Effector memory CD8-positive, alpha-beta T cell (primary cell): Measurements from ENCODE around the gene PSD4.

Experiments used
- ATAC-seq: fragments of 150-1000 bp; cut with Tn5 transposase; replicated peaks from 2 replicates; pipeline ENCODE4 v1.10.0; 2021; ENCODE audit warnings: mild to moderate bottlenecking, moderate library complexity
- DNase-seq, 3 experiments: peaks; one replicate each; pipeline ENCODE4 v3.0.0; 2021
- H3K27ac Mint-ChIP-seq, 2 donors: one replicate each; pipeline ENCODE4 v1.8.0; 2022; ENCODE audit warnings: mild to moderate bottlenecking in 2 of 2, mixed read lengths in 2 of 2, moderate library complexity in 2 of 2
- H3K27me3 Mint-ChIP-seq, 2 donors: one replicate each; pipeline ENCODE4 v1.8.0; 2022; ENCODE audit warnings: mixed read lengths in 2 of 2
- H3K36me3 Mint-ChIP-seq: one replicate; pipeline ENCODE4 v1.8.0; 2022; ENCODE audit warnings: mild to moderate bottlenecking, moderate library complexity, mixed read lengths; ENCODE audit not compliant: insufficient read depth
- H3K4me1 Mint-ChIP-seq, 2 donors: one replicate each; pipeline ENCODE4 v1.8.0; 2022; ENCODE audit warnings: low read depth in 2 of 2, mixed read lengths in 2 of 2
- H3K4me3 Mint-ChIP-seq, 2 donors: one replicate each; pipeline ENCODE4 v1.8.0; 2022; ENCODE audit warnings: mild to moderate bottlenecking in 2 of 2, mixed read lengths in 2 of 2, moderate library complexity in 2 of 2
- H3K9me3 Mint-ChIP-seq, 2 donors: one replicate each; pipeline ENCODE4 v1.8.0; 2022; ENCODE audit warnings: mixed read lengths in 2 of 2

Gene PSD4

GRCh38 chr2:113156278-113157117 is 17.3 kb upstream of the PSD4 start:
- H3K4me3 Mint-ChIP-seq = peak overlapping the region; percentile 54 to 63
- H3K9me3 Mint-ChIP-seq = no peaks in the 10 kb centered on the region
- no peak for ATAC-seq
- no peak for DNase-seq
- H3K27me3 Mint-ChIP-seq = no peaks in the 10 kb centered on the region
- no peaks in the 10 kb centered on the region for H3K36me3 Mint-ChIP-seq
- peak overlapping the region in 1 of 2 donors; percentile 22 for H3K27ac Mint-ChIP-seq
- H3K4me1 Mint-ChIP-seq = peaks cover 12 to 16% of the 10 kb centered on the region in 2 donors

GRCh38 chr2:113157118-113157896 is 16.5 kb upstream of the PSD4 start:
- ATAC-seq (peak; percentile 90), DNase-seq (no peak)
- no peaks in the 10 kb centered on the region for H3K9me3 Mint-ChIP-seq
- no peaks in the 10 kb centered on the region for H3K36me3 Mint-ChIP-seq
- peak overlapping the region; percentile 84 for H3K4me3 Mint-ChIP-seq
- peak overlapping the region; percentile 69 to 87 for H3K27ac Mint-ChIP-seq
- peaks cover 12 to 16% of the 10 kb centered on the region in 2 donors for H3K4me1 Mint-ChIP-seq
- no peaks in the 10 kb centered on the region for H3K27me3 Mint-ChIP-seq

GRCh38 chr2:113157897-113158753 is 15.6 kb upstream of the PSD4 start:
- Mint-ChIP-seq H3K36me3 (no peaks in the 10 kb centered on the region), H3K4me1 (peaks cover 12 to 22% of the 10 kb centered on the region in 2 donors), H3K4me3 (peak overlapping the region; percentile 84), H3K27me3 (no peaks in the 10 kb centered on the region), H3K27ac (peak overlapping the region; percentile 69 to 87), H3K9me3 (no peaks in the 10 kb centered on the region)
- no peak for DNase-seq
- no peak for ATAC-seq

- H3K27ac Mint-ChIP-seq = peak overlapping the region in 1 of 2 donors; percentile 87
- no peak overlapping the region for H3K4me3 Mint-ChIP-seq
- no peaks in the 10 kb centered on the region for H3K9me3 Mint-ChIP-seq
- no peak for DNase-seq
- no peaks in the 10 kb centered on the region for H3K36me3 Mint-ChIP-seq
- no peak for ATAC-seq
- peaks cover 12 to 24% of the 10 kb centered on the region in 2 donors for H3K4me1 Mint-ChIP-seq
- no peaks in the 10 kb centered on the region for H3K27me3 Mint-ChIP-seq
These were observed 14.8 kb upstream of the PSD4 start for GRCh38 chr2:113158884-113159553.

GRCh38 chr2:113160248-113160647 is 13.5 kb upstream of the PSD4 start:
- no peak overlapping the region for H3K4me3 Mint-ChIP-seq

GRCh38 chr2:113160962-113161361 is 12.8 kb upstream of the PSD4 start:
- DNase-seq (no peak), ATAC-seq (no peak)
- Mint-ChIP-seq H3K4me3 (no peak overlapping the region), H3K27me3 (no peaks in the 10 kb centered on the region), H3K36me3 (no peaks in the 10 kb centered on the region), H3K9me3 (no peaks in the 10 kb centered on the region), H3K27ac (no peak overlapping the region), H3K4me1 (peaks cover 17 to 33% of the 10 kb centered on the region in 2 donors)

More at GRCh38 chr2:113160248-113160647, 13.5 kb upstream of the PSD4 start:
- Mint-ChIP-seq H3K36me3 (no peaks in the 10 kb centered on the region), H3K27ac (no peak overlapping the region), H3K4me1 (peaks cover 17 to 33% of the 10 kb centered on the region in 2 donors), H3K9me3 (no peaks in the 10 kb centered on the region), H3K27me3 (no peaks in the 10 kb centered on the region)
- ATAC-seq (no peak), DNase-seq (no peak)

DNA sequence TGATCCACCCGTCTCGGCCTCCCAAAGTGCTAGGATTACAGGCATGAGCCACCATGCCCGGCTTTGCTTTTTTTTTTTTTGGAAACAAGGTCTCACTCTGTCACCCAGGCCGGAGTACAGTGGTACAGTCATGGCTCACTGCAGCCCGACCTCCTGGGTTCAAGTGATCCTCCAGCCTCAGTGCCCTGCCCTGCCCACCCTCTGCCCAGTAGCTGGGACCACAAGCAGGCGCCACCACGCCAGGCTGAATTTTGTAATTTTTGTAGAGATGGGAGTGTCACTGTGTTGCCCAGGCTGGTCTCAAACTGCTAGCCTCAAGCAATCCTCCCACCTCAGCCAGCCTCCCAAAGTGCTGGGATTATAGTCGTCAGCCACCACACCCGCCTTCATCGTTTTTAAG is 11.6 kb upstream of the PSD4 start:
- H3K9me3 Mint-ChIP-seq = no peaks in the 10 kb centered on the region
- DNase-seq (no peak), ATAC-seq (no peak)
- H3K36me3 Mint-ChIP-seq = no peaks in the 10 kb centered on the region
- H3K4me3 Mint-ChIP-seq = no peak overlapping the region
- H3K27ac Mint-ChIP-seq = no peak overlapping the region
- H3K4me1 Mint-ChIP-seq = peaks cover 19 to 32% of the 10 kb centered on the region in 2 donors
- no peaks in the 10 kb centered on the region for H3K27me3 Mint-ChIP-seq

- Mint-ChIP-seq H3K27ac (peak overlapping the region in 1 of 2 donors; percentile 49), H3K4me3 (no peak overlapping the region), H3K9me3 (no peaks in the 10 kb centered on the region), H3K36me3 (no peaks in the 10 kb centered on the region), H3K4me1 (peaks cover 20 to 37% of the 10 kb centered on the region in 2 donors), H3K27me3 (no peaks in the 10 kb centered on the region)
- no peak for ATAC-seq
- DNase-seq = no peak
These were observed 10.9 kb upstream of the PSD4 start for GRCh38 chr2:113162869-113163268.

GRCh38 chr2:113164215-113164929 is 9.4 kb upstream of the PSD4 start:
- no peak for ATAC-seq
- H3K4me1 Mint-ChIP-seq = peaks cover 27 to 43% of the 10 kb centered on the region in 2 donors

DNA sequence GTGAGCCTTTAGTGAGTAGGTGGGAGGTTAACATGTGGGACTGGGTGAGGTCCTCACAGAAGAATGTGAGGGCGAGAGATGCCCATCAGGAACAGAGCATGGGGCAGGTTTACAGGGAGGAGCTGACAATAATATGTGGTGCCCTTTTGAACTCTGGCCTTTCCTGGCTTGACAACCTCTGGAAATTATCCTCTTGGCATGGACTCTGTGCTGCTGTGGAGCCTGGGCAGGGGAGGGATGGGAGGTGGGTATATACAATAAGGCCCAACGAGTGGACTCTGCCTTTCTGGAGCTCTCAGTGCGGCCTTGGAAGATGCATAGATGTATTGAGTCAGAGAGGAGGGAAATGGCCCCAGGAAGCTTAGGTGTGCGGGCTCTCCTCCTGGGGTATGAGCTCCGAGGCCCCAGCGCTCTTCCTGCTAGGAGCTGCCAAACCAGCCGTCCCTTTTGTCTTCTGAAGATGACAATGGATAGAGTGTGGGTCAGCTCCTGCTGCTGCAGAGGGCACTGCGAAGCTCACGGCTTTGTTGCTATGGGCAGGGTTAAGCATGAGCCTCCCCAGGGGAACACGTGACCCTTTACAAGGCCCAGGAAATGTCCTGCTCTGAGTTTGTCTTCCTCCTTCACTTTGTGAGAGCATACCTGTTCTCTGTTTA is 8.7 kb upstream of the PSD4 start:
- H3K27ac Mint-ChIP-seq = no peak overlapping the region

More at GRCh38 chr2:113164215-113164929, 9.4 kb upstream of the PSD4 start:
- Mint-ChIP-seq H3K4me3 (no peak overlapping the region), H3K36me3 (no peaks in the 10 kb centered on the region), H3K27ac (no peak overlapping the region), H3K9me3 (no peaks in the 10 kb centered on the region), H3K27me3 (no peaks in the 10 kb centered on the region)
- DNase-seq = no peak

GRCh38 chr2:113166187-113166645 is 7.6 kb upstream of the PSD4 start:
- H3K27me3 Mint-ChIP-seq = no peaks in the 10 kb centered on the region
- H3K4me1 Mint-ChIP-seq = peaks cover 36 to 50% of the 10 kb centered on the region in 2 donors
- peak overlapping the region in 1 of 2 donors; percentile 80 for H3K27ac Mint-ChIP-seq

More for the DNA sequence above, 8.7 kb upstream of the PSD4 start:
- DNase-seq (no peak), ATAC-seq (no peak)
- no peaks in the 10 kb centered on the region for H3K27me3 Mint-ChIP-seq
- H3K9me3 Mint-ChIP-seq = no peaks in the 10 kb centered on the region
- H3K36me3 Mint-ChIP-seq = no peaks in the 10 kb centered on the region
- H3K4me3 Mint-ChIP-seq = no peak overlapping the region
- H3K4me1 Mint-ChIP-seq = peaks cover 33 to 47% of the 10 kb centered on the region in 2 donors

More at GRCh38 chr2:113166187-113166645, 7.6 kb upstream of the PSD4 start:
- Mint-ChIP-seq H3K4me3 (no peak overlapping the region), H3K9me3 (no peaks in the 10 kb centered on the region), H3K36me3 (no peaks in the 10 kb centered on the region)
- no peak for ATAC-seq
- no peak for DNase-seq
